HG03354 (cell line): Measurements from ENCODE around the gene ERRFI1.
"Not testable (repeated sequence)": the region's sequence is repeated elsewhere in the genome, so short reads cannot be mapped to it uniquely, and the experiment has no call there.

ENCODE experiments used
- ATAC-seq: cut with Tn5 transposase; IDR thresholded peaks from one replicate; pipeline ENCODE4 v1.9.1; 2021; ENCODE audit warnings: mild to moderate bottlenecking; ENCODE audit not compliant: unreplicated experiment, poor library complexity, severe bottlenecking

Gene ERRFI1

DNA sequence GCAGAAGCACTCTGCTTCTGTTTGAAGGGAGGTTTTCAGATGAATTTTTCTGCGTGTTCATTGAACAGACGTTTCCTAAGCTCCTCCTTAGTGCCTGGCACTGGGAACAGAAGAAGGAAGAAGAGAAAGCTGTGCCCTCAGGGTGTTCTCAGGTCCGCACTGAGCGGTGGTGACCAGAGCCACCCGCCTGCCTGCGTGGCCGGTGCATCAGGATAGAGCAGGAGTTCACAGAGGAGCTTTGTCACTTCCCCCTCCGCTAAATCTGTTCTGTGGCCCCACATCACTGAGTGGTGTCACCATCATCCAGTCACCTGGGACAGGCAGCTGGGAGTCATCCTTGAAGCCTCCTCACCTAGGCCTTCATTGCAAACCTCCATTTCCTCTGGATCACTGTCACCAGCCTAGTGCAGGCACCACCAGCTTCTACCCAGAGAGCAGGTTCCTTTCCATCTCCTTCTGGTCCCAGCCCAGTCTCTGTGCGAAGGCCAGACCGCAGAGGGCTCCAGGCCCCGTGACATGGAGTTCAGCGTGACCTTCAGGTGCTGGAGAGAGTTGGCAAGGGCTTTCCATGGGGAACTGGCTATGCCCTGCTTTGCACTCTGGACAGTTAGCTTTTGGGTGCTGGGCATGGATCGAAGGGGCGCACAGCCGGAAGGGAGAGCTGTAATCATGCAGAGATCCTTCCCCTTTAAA, 42.9 kb downstream of the ERRFI1 start:
- ATAC-seq: no peak

GRCh38 chr1:7980984-7981383, 45.1 kb downstream of the ERRFI1 start:
- no peak for ATAC-seq

GRCh38 chr1:7975212-7975865, 50.8 kb downstream of the ERRFI1 start:
- ATAC-seq: no peak

GRCh38 chr1:7973086-7973485, 53.0 kb downstream of the ERRFI1 start:
- ATAC-seq: no peak

- ATAC-seq: no peak
These were observed 53.8 kb downstream of the ERRFI1 start for GRCh38 chr1:7972285-7972684.

DNA sequence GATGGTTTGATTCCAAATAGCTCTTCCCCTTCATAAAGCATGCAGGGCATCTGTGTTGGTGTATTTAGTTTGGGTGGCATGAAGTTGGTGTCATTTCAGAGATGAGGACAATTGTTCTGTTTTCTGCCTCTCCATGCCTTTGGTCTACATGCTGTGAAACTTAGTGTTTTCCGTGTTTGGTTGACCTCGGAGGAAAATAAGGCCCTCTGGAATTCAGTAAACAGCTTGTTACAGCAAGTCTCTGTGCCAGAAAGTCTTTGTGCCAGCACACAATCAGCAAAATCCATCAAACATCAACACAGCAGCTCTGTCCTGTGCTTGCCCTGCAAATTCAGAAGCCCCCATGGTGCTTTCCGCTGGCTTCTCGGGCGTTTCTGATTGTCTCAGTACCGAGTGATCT, 55.1 kb downstream of the ERRFI1 start:
- ATAC-seq: no peak

- ATAC-seq: no peak
These were observed 55.9 kb downstream of the ERRFI1 start for GRCh38 chr1:7970246-7970645.

DNA sequence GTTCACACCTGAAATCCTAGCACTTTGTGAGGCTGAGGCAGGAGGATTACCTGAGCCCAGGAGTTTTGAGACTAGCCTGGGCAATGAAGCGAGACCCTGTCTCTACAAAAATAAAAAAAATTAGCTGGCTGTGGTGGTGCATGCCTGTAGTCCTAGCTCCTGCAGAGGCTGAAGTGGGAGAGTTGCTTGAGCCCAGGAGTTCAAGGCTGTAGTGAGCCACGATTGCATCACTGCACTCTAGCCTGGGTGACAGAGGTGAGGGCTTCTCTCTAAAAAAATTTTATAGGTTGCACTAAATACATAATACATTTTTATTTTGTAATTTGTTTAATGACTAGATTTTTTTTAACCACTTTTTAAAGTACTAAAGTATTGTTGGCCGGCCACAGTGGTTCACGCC, 58.5 kb downstream of the ERRFI1 start:
- ATAC-seq: no peak

DNA sequence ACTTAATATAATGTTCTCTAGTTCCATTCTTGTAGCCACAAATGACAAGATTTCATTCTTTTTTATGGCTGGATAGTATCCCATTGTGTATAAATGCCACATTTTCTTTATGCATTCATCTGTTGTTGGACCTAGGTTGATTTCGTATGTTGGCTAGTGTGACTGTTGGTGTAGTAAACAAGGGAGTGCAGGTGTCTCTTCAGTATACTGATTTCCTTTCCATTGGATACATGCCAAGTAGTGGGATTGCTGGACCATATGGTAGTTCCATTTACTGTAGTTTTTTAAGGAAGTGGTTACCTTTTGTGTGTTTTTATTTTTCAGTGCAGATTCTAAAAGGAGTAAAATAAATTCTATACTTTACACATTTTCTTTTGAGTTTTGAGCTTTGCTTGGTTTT, 58.9 kb downstream of the ERRFI1 start:
- ATAC-seq: no peak

DNA sequence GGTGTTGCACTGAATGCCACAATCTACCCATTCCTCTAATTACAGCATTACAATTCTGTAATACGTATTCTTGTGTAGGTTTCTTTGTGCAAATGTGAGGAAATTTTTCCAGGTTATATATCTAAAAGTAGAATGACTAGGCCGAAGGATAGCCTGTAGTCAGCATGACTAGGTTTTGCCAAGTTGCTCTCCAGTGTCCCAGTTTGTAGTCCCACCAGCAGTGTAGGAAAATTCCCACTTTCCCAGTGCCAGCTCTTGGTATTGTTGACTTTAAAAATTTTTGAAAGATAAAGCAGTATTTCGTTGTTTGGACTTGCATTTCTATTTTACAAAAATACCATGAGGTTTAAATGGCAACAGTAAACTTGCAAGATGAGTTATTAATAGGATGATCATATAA, 61.6 kb downstream of the ERRFI1 start:
- no peak for ATAC-seq

- not testable (repeated sequence) for ATAC-seq
These were observed 62.3 kb downstream of the ERRFI1 start for GRCh38 chr1:7963841-7964240.

- not testable (repeated sequence) for ATAC-seq
These were observed 62.8 kb downstream of the ERRFI1 start for GRCh38 chr1:7963378-7963730.

GRCh38 chr1:7962636-7963377, 63.3 kb downstream of the ERRFI1 start:
- ATAC-seq: no peak

GRCh38 chr1:7962014-7962335, 64.1 kb downstream of the ERRFI1 start:
- peak; percentile 29 for ATAC-seq
